ENCODE results near the gene FABP6. TPM values are rescaled to one million over a fixed set of nuclear protein-coding genes. Genes with fewer than 3 reads are reported as not detected.

Gene FABP6
- polyA plus RNA-seq, 2 of the 4 experiments (the other 2 are of a cell fraction) = 0.75 to 0.93 TPM

DNA sequence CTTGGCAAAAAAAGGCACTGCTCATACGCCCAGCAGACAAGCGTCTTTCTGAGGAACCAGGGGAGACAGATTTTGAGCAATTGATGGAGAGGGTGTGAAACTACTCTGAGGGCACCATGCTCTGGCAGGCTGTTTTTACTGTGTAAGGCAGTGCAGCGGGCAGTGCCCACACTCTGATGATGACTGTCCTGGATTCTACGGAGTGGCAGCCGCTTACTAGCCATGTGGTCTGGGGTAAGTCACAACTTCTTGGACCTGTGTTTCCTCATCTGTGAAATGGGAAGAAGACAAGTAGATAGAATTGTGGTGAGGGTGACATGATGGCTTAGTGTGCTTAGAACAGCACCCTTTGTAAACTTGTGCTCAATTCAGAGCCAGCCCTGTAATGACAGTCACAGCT is 38.8 kb downstream of the FABP6 start:
- Histone ChIP-seq H3K4me1 (no peaks in the 10 kb centered on the region), H3K27ac (no peak overlapping the region), H3K4me3 (no peak overlapping the region), H3K4me2 (no peak overlapping the region), H3K9me3 (no peaks in the 10 kb centered on the region)
- ChIA-PET POLR2A (no interaction called here), CTCF (interaction anchor here (0.7 to 4.6 kb wide), 3 partner anchors 11 to 77 kb away, joined by 3 to 19 read pairs (median 6); no protein-coding TSS in a partner anchor)
- TF ChIP-seq BHLHE40 (IDR thresholded peaks at IDR 0.05; ENCODE audit: low read depth, low read length) (no peak), SMC3 (IDR thresholded peaks at IDR 0.05) (no peak), NPAS2 (CRISPR knock-in tag; IDR thresholded peaks at IDR 0.05; ENCODE audit: borderline replicate concordance) (no peak), TFCP2L1 (CRISPR knock-in tag; IDR thresholded peaks at IDR 0.05) (no peak), ESRRA (IDR thresholded peaks at IDR 0.05; ENCODE audit: borderline replicate concordance, low read length) (no peak), MAFK (IDR thresholded peaks at IDR 0.05; ENCODE audit: partially characterized antibody) (no peak), RNF2 (IDR thresholded peaks at IDR 0.05; ENCODE audit: borderline replicate concordance, low read depth) (no peak), EP300 (IDR thresholded peaks at IDR 0.05) (no peak), FOXS1 (CRISPR knock-in tag; IDR thresholded peaks at IDR 0.05) (no peak), MYC (IDR thresholded peaks at IDR 0.05; ENCODE audit: borderline replicate concordance, low read length) (no peak), GATA3 (IDR thresholded peaks at IDR 0.05; ENCODE audit: borderline replicate concordance) (no peak), POLR2AphosphoS2 (conservative IDR thresholded peaks at IDR 0.05; ENCODE audit: low read length) (no peak), FOSL2 (IDR thresholded peaks at IDR 0.05) (no peak), FOSL2 (CRISPR knock-in tag; IDR thresholded peaks at IDR 0.05) (no peak), HDAC2 (IDR thresholded peaks at IDR 0.05) (no peak)
- TF ChIP-seq, protein P1, sequence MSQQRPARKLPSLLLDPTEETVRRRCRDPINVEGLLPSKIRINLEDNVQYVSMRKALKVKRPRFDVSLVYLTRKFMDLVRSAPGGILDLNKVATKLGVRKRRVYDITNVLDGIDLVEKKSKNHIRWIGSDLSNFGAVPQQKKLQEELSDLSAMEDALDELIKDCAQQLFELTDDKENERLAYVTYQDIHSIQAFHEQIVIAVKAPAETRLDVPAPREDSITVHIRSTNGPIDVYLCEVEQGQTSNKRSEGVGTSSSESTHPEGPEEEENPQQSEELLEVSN (IDR thresholded peaks at IDR 0.05; ENCODE audit: borderline replicate concordance, low read depth) = no peak
- TF ChIP-seq, protein P2, sequence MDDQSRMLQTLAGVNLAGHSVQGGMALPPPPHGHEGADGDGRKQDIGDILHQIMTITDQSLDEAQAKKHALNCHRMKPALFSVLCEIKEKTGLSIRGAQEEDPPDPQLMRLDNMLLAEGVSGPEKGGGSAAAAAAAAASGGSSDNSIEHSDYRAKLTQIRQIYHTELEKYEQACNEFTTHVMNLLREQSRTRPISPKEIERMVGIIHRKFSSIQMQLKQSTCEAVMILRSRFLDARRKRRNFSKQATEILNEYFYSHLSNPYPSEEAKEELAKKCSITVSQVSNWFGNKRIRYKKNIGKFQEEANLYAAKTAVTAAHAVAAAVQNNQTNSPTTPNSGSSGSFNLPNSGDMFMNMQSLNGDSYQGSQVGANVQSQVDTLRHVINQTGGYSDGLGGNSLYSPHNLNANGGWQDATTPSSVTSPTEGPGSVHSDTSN (IDR thresholded peaks at IDR 0.05) = no peak
- TF ChIP-seq, protein P3, sequence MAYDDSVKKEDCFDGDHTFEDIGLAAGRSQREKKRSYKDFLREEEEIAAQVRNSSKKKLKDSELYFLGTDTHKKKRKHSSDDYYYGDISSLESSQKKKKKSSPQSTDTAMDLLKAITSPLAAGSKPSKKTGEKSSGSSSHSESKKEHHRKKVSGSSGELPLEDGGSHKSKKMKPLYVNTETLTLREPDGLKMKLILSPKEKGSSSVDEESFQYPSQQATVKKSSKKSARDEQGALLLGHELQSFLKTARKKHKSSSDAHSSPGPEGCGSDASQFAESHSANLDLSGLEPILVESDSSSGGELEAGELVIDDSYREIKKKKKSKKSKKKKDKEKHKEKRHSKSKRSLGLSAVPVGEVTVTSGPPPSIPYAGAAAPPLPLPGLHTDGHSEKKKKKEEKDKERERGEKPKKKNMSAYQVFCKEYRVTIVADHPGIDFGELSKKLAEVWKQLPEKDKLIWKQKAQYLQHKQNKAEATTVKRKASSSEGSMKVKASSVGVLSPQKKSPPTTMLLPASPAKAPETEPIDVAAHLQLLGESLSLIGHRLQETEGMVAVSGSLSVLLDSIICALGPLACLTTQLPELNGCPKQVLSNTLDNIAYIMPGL (CRISPR knock-in tag; IDR thresholded peaks at IDR 0.05; ENCODE audit: borderline replicate concordance) = no peak
- TF ChIP-seq, protein P4, sequence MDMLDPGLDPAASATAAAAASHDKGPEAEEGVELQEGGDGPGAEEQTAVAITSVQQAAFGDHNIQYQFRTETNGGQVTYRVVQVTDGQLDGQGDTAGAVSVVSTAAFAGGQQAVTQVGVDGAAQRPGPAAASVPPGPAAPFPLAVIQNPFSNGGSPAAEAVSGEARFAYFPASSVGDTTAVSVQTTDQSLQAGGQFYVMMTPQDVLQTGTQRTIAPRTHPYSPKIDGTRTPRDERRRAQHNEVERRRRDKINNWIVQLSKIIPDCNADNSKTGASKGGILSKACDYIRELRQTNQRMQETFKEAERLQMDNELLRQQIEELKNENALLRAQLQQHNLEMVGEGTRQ (IDR thresholded peaks at IDR 0.05) = no peak
- ATAC-seq (no peak), FAIRE-seq (no peak), DNase-seq (ENCODE audit: low read depth in 1 of 2, low spot score in 1 of 2) (no peak)
- 96% methylated on average over 5 of the region's 5 CpGs for WGBS (ENCODE audit: missing lambda C conversion rate)

DNA sequence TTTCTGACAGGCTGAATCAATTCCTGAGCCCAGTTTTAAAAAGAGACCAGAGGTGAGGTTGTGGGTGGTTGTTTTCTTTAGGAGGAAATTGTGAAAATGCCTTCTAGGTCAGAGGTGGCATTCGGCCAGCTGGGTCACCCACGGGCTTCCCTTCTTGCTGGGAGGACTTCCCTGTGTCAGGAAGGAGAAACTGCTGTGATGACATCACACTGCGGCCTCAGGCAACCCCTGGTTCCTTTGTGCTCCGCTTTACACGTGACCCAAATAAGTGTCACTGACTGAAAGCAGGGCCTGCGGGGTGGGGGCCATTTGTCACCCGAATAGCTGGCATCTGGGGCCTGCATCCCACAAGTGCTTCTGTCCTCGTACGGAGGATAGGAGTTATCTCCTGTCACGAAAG is 39.7 kb downstream of the FABP6 start:
- Histone ChIP-seq H3K27ac (no peak overlapping the region), H3K9me3 (no peaks in the 10 kb centered on the region), H3K4me1 (no peaks in the 10 kb centered on the region), H3K4me2 (no peak overlapping the region), H3K4me3 (no peak overlapping the region)
- 83% methylated on average over 10 of the region's 10 CpGs for WGBS (ENCODE audit: missing lambda C conversion rate)
- ChIA-PET CTCF (interaction anchor here (1.2 to 4.6 kb wide), 4 partner anchors 8 to 77 kb away, joined by 3 to 19 read pairs (median 4); no protein-coding TSS in a partner anchor), POLR2A (no interaction called here)
- FAIRE-seq (no peak), DNase-seq (ENCODE audit: low read depth in 1 of 2, low spot score in 1 of 2) (no peak), ATAC-seq (no peak)
- no peak for TF ChIP-seq SMC3 (IDR thresholded peaks at IDR 0.05)
- no peak for TF ChIP-seq CBX2 (IDR thresholded peaks at IDR 0.05; ENCODE audit: borderline replicate concordance, low read depth)
- TF ChIP-seq TP53 (CRISPR knock-in tag; IDR thresholded peaks at IDR 0.05) = no peak
- no peak for TF ChIP-seq ZNF302 (CRISPR knock-in tag; IDR thresholded peaks at IDR 0.05)
- TF ChIP-seq TFCP2L1 (CRISPR knock-in tag; IDR thresholded peaks at IDR 0.05) = no peak
- TF ChIP-seq, protein P4 (IDR thresholded peaks at IDR 0.05) = no peak

All from A549 (cell line).